Activated CD4-positive, alpha-beta T cell treated with anti-CD3 and anti-CD28 coated beads for 1 hour (primary cell): ENCODE results near the gene FARP1.
"Not testable (repeated sequence)": the region's sequence is repeated elsewhere in the genome, so short reads cannot be mapped to it uniquely, and the experiment has no call there.

Source experiments
- DNase-seq: peaks from one replicate; pipeline ENCODE4 v3.0.0-alpha.2; 2020

Gene FARP1

GRCh38 chr13:98265692-98266551, 123.0 kb downstream of the FARP1 start:
- no peak for DNase-seq

DNA sequence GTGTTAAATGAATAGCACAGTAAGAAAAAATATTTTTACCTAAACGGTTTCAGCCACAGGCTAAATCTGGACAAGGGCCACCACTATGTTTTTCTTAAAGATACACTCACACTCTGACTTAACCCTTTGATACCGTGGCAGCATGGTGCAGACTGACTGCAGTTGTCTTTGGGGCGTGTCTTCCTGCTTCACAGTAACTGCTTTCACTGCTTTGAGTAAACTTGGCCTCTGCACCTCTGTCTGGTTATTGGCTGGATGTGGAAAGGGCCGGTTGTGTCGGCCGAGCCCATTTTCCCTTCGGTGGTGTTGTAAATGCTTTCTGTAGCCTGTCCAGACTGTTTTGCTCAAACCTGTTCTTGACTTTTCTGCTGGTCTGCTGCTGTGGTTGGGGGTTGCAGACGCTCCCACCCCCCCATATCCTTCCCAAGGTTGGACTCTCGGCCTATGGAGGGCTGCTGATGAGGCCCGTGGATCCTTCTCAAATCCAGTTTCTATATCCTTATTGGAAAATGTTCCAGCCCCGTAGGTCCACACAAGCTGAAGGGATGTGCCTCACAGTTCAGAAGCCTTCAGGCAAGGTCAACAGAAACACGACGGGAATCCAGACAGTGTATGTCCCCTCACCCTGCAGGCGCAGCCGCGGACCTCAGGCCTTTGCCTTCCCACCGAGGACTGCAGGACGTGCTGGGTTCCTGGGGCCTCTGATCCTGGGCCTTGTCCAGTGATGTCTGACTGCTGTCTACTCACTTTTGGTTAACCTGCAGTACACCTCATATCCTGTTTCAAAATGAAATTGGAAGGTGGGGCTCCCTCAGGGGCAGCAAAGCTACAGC, 124.4 kb downstream of the FARP1 start:
- DNase-seq, result no peak

DNA sequence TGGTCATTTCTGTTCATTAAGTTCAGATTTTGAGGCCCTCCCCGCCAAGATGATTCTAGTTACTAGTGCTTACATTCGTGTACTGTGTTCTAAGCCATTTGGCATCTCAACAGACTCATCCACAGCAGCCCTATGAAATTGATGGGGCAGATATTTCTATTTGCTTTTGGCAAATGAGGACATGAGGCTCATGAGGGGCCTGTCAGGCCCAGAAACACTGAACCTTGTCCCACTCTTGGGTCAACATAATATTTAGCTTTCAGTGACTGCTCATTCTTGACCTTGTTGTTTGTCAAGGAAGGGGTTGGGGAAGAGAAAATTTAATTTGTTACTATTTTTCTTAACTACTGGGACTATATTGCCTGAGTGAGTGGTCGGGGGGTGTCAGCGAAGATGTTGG, 126.5 kb downstream of the FARP1 start:
- no peak for DNase-seq

DNA sequence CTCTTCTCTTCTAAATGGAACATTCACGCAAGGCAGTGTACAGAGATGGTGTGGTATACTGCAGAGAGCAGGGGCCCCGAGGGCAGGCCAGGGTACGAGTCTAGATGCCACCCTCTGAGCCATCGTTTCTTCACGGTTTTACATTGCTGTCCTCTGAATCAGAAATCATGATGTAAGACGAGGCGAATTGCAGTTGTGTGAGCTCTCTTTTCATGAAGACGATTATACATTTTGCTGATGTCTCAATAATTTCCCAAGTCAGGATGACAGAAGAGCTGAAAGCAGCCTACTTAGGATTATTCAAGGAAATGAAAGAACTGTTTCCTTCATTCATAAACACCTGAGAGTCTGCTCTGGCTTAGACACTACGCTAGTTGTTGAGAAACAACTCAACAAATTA, 127.9 kb downstream of the FARP1 start:
- no peak for DNase-seq

- not testable (repeated sequence) for DNase-seq
Measured at GRCh38 chr13:98271646-98272045, 128.8 kb downstream of the FARP1 start.

DNA sequence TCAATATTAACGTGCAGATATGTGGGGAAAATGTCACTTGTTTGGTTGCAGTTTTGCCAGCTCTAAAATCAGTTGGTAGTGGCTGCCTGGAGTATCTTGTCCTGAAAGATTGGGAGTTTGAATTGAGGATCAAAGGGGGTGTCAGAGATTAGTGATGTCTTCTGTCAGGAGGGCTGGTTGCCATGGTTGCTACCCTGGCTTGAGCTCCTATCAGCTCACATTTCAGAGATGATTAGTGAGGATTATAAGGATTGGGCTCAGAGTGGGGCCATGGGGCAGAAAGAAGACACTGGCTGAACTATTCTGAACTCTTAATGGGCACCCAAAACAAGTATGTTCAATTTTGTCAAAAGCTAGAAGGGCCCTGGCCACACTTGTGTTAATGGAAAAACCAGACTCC, 129.7 kb downstream of the FARP1 start:
- DNase-seq, result no peak

- DNase-seq, result no peak
Measured at GRCh38 chr13:98273067-98273823, 130.4 kb downstream of the FARP1 start.

DNA sequence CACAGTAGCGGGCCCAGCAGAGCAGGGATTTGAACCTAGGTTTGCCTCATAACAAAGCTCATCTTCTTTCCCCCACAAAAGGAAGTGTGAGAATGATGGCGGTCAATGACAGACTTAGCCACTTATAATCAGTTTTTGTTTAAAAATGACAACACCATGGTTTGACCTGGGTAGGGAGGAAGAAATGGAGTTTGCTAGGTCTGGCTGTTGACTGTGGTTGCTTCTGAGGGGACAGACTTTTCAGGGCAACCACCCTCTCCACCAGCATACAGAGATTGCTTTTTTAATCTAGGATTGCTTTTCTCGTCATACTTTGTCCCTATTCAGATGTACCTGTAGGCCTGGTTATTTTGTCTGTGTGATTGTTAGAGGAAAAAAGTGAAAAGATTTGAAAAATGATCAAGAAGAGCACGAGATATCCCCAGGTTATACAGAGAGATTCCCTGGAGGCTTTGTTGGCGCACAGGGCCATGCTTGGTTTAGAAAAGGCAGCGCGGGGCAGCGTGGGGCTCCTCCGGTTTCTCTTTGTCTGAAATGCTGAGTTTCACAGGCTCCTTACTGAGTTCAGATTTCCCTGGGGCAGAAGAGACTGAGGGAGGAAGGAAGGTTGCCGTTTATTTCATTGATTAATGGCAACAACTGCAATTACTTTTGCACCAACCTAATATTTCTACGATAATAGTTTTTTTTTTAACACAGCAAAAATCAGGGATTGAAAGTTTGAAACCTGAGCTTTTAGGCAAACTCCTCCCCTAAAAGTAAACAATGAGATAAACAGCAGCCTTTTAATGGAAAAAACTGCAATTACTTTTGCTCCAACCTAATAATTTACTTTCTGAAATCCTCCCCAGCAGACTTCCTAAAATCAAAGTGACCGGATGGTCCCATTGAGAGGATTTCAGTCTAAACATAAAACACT, 131.2 kb downstream of the FARP1 start:
- no peak for DNase-seq

GRCh38 chr13:98274921-98275487, 132.1 kb downstream of the FARP1 start:
- DNase-seq, result no peak

DNA sequence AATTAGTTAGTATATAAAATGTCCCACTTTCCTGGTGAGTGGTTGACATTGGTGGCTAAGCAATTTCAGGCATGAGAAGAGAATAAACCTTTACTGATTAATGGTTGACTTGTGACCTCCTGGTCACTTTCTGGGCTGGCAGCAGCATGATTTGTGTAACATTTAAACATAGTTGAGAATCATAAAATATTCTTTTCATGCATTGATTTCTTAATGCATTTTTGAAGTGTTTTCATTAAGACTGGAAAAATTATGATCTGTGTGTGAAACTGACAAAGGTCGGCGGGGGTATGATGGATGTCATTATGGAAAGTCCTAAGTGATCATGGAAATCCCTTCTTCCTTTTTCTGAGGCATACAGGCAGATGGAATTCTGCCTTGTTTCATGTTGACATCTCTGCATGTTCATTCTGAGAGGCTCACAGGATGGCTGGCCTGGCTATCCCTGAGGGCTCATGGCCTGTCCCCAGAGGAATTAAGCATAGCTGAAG, 132.8 kb downstream of the FARP1 start:
- no peak for DNase-seq

GRCh38 chr13:98276486-98276885, 133.6 kb downstream of the FARP1 start:
- DNase-seq, result no peak

- DNase-seq, result no peak
Measured at GRCh38 chr13:98278068-98278724, 135.3 kb downstream of the FARP1 start.

DNA sequence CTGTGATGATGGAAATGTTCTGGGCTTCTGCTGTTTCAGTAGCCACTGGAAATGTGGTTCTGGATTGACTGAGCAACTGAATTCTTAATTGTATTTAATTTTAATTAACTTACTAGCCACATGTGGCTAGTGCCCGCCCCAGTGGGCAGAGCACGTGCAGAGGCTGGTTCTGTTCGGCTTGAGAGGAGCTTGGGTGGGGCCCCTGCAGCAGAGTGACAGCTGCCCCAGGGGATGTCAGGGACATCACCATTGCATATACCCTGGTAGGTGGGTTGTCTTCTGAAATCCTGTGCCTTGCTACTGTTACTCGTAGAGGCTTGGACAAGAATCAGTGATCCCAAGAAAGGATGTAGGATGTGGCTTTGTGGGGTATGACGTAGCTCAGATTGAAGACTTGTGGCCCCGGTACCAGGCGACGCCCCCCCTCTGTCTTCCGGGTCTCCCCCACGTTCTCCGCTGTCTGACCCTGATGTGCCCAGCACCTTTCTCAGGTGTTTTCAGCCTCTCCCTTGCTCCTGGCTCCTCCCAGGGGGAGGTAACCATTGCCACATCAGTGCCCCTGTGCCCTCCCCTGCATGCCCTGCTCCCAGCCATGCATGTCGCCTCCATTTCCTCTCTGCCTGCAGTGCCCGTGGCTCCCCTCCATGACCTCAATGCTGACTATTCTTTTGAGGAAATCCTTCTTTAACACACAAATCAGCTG, 136.7 kb downstream of the FARP1 start:
- DNase-seq, result no peak

DNA sequence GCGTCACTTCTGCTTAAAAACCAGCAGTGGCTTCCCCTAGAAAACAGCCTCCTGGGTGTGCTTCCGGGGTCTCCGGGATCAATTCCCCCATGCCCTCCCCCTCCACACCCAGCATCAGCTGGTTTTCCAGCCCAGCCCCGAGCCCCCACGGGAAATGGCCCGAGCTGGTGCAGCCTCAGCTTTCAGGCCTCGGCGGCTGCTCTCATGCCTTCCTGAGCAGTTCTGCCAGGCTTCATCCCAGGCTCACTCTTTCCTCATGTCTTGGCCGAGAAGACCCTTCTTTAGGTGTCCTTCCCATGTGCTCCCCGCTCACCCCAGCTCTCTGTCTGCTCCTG, 137.2 kb downstream of the FARP1 start:
- no peak for DNase-seq

- DNase-seq, result no peak
Measured at GRCh38 chr13:98284679-98285078, 141.8 kb downstream of the FARP1 start.

- no peak for DNase-seq
Measured at GRCh38 chr13:98285317-98285716, 142.4 kb downstream of the FARP1 start.

- DNase-seq, result no peak
Measured at GRCh38 chr13:98285852-98286594, 143.1 kb downstream of the FARP1 start.

DNA sequence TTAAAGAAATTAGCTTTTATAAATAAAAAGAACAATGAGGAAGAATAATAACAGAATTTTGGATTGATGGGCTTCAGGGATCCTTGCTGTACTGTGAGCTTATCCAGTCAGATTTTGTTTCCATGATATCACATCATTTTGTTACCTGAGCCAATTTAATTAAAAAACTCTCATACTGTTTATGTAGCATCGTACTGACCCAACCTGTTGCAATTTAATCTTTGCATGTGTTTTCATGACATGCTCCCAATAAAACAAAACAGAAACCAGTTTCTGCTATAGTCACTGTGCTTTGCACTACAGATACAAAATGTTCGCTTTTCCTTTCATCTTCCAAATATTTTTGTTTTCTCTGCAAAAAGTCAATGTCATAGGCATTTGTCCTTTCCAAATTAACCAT, 143.9 kb downstream of the FARP1 start:
- DNase-seq, result no peak

GRCh38 chr13:98288211-98288610, 145.3 kb downstream of the FARP1 start:
- DNase-seq, result no peak
